Fibroblast of skin of scalp (primary cell): Measurements from ENCODE around the gene TMTC1.

ENCODE experiments used
- DNase-seq: peaks from one replicate; pipeline ENCODE4 v3.0.0-alpha.2; 2013

Gene TMTC1

GRCh38 chr12:29780084-29780483 is 3.7 kb downstream of the TMTC1 start:
- no peak for DNase-seq

GRCh38 chr12:29778531-29778930 is 5.2 kb downstream of the TMTC1 start:
- no peak for DNase-seq

- DNase-seq = no peak
Measured at GRCh38 chr12:29773076-29773475, 10.7 kb downstream of the TMTC1 start.

- no peak for DNase-seq
Measured at GRCh38 chr12:29771786-29772185, 12.0 kb downstream of the TMTC1 start.

GRCh38 chr12:29771165-29771564 is 12.6 kb downstream of the TMTC1 start:
- no peak for DNase-seq

- DNase-seq = peak; percentile 73
Measured at GRCh38 chr12:29769162-29769858, 14.4 kb downstream of the TMTC1 start.

- DNase-seq = no peak
Measured at GRCh38 chr12:29768372-29768771, 15.4 kb downstream of the TMTC1 start.

GRCh38 chr12:29763301-29763683 is 20.4 kb downstream of the TMTC1 start:
- DNase-seq = no peak

GRCh38 chr12:29762637-29763300 is 21.0 kb downstream of the TMTC1 start:
- no peak for DNase-seq

GRCh38 chr12:29759950-29760349 is 23.8 kb downstream of the TMTC1 start:
- DNase-seq = no peak

GRCh38 chr12:29756741-29757390 is 26.9 kb downstream of the TMTC1 start:
- no peak for DNase-seq

- DNase-seq = no peak
Measured at GRCh38 chr12:29754235-29755189, 29.2 kb downstream of the TMTC1 start.

GRCh38 chr12:29752121-29752520 is 31.6 kb downstream of the TMTC1 start:
- peak; percentile 75 for DNase-seq

GRCh38 chr12:29751676-29752075 is 32.1 kb downstream of the TMTC1 start:
- DNase-seq = no peak

- no peak for DNase-seq
Measured at GRCh38 chr12:29750928-29751220, 32.9 kb downstream of the TMTC1 start.

GRCh38 chr12:29750131-29750927 is 33.4 kb downstream of the TMTC1 start:
- peak; percentile 22 for DNase-seq

- no peak for DNase-seq
Measured at GRCh38 chr12:29744365-29744764, 39.4 kb downstream of the TMTC1 start.

GRCh38 chr12:29743801-29744200 is 39.9 kb downstream of the TMTC1 start:
- peak; percentile 88 for DNase-seq

- no peak for DNase-seq
Measured at GRCh38 chr12:29743077-29743476, 40.7 kb downstream of the TMTC1 start.

- DNase-seq = no peak
Measured at GRCh38 chr12:29742646-29743045, 41.1 kb downstream of the TMTC1 start.

GRCh38 chr12:29741342-29742241 is 42.1 kb downstream of the TMTC1 start:
- peak; percentile 44 for DNase-seq
